ENCODE results near the gene PCSK6.

DNA sequence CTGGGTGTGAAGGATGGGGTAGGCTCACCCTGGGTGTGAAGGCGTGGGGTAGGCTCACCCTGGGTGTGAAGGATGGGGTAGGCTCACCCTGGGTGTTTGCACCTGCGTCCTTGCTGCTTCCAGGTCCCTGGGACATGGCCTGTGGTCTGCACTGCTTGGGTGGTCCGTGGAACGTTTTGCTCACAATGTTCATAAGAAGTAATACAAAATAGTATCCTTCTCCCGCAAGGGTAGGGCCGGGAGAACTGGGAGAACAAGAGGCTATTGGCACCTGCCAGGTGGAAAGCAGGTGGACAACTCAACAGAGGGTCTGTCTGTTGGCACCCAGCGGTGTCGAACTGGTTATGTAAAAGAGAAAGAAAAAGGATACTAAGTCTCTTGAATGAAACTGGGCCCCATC lies 17.0 kb upstream of the PCSK6 start:
- no peak for TF ChIP-seq EZH2phosphoT487 (conservative IDR thresholded peaks at IDR 0.05; ENCODE audit: low read length)
- TF ChIP-seq, protein P1, sequence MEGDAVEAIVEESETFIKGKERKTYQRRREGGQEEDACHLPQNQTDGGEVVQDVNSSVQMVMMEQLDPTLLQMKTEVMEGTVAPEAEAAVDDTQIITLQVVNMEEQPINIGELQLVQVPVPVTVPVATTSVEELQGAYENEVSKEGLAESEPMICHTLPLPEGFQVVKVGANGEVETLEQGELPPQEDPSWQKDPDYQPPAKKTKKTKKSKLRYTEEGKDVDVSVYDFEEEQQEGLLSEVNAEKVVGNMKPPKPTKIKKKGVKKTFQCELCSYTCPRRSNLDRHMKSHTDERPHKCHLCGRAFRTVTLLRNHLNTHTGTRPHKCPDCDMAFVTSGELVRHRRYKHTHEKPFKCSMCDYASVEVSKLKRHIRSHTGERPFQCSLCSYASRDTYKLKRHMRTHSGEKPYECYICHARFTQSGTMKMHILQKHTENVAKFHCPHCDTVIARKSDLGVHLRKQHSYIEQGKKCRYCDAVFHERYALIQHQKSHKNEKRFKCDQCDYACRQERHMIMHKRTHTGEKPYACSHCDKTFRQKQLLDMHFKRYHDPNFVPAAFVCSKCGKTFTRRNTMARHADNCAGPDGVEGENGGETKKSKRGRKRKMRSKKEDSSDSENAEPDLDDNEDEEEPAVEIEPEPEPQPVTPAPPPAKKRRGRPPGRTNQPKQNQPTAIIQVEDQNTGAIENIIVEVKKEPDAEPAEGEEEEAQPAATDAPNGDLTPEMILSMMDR (IDR thresholded peaks at IDR 0.05; ENCODE audit: insufficient read depth, low read length, poor library complexity, severe bottlenecking) = no peak
